ENCODE data around the gene PADI2. TPM values are rescaled to one million over a fixed set of nuclear protein-coding genes. Genes with fewer than 3 reads are reported as not detected.

Gene PADI2
- total and polyA plus RNA-seq, 2 donors (not counting 3 experiments of a cell fraction or from before 2014, with no cell fraction given) = not detected

- FAIRE-seq = no peak
- BruUV-seq (replicated peaks) = no TSS peak
- CTCF ChIA-PET = no interaction called here
These were observed 21.5 kb downstream of the PADI2 start for GRCh38 chr1:17097787-17098186.

More at GRCh38 chr1:17097787-17098186, 21.5 kb downstream of the PADI2 start:
- DNase-seq (ENCODE audit: low read depth, low spot score) = no peak
- no peaks in the 10 kb centered on the region for H3K36me3 ChIP-seq (ENCODE audit: control insufficient read depth in 2 of 2, extremely low read depth in 1 of 2, insufficient read depth in 2 of 2, low read length in 2 of 2)
- H3K9me1 ChIP-seq (replicated peaks; ENCODE audit: control insufficient read depth, extremely low read depth, insufficient read depth, low read length) = no peaks in the 10 kb centered on the region
- no peaks in the 10 kb centered on the region for H3K9me3 ChIP-seq (replicated peaks; ENCODE audit: control insufficient read depth, insufficient read depth, low read length)
- dilution Hi-C loops (cut with MboI; ENCODE audit: extremely low pct_ligation_motif_present, low sequenced_read_pairs) (no loop called here), intact Hi-C loops (cut with micrococcal nuclease) (no loop called here)
- H3K4me3 ChIP-seq (replicated peaks in 1 of 3; ENCODE audit: insufficient read depth in 1 of 3, low read depth in 1 of 3, low read length in 3 of 3) = no peak overlapping the region
- H2AFZ ChIP-seq (ENCODE audit: low read depth, low read length) = no peak overlapping the region
- no peaks in the 10 kb centered on the region for H3K79me2 ChIP-seq (ENCODE audit: control insufficient read depth, insufficient read depth, low read length)
- H3K27ac ChIP-seq (ENCODE audit: insufficient read depth, low read depth, low read length) = no peak overlapping the region
- no peak overlapping the region for H3K4me2 ChIP-seq (ENCODE audit: insufficient read depth, low read length)
- TF ChIP-seq JUN (IDR thresholded peaks at IDR 0.05; ENCODE audit: borderline replicate concordance, insufficient read depth, insufficient read length, low read depth) (no peak), FOS (IDR thresholded peaks at IDR 0.05; ENCODE audit: borderline replicate concordance, insufficient read depth, low read length) (no peak), GATA2 (IDR thresholded peaks at IDR 0.05; ENCODE audit: insufficient read depth, insufficient read length, low read depth, low read length) (no peak), POLR2A (IDR thresholded peaks at IDR 0.05; ENCODE audit: low read depth, low read length) (no peak), CTCF (IDR thresholded peaks at IDR 0.05; ENCODE audit: extremely low read depth in 1 of 2, insufficient read depth in 1 of 2, low read depth in 1 of 2, low read length in 2 of 2) (no peak), EZH2 (IDR thresholded peaks at IDR 0.05; ENCODE audit: borderline replicate concordance, low read depth, low read length, severe bottlenecking) (no peak), POLR2AphosphoS5 (IDR thresholded peaks at IDR 0.05; ENCODE audit: insufficient read depth, low read depth, low read length) (no peak), MYC (IDR thresholded peaks at IDR 0.05; ENCODE audit: low read depth, low read length) (no peak), MAX (IDR thresholded peaks at IDR 0.05; ENCODE audit: insufficient read depth, insufficient read length) (no peak)
- H4K20me1 ChIP-seq (replicated peaks; ENCODE audit: control insufficient read depth, extremely low read depth, insufficient read depth, low read length) = no peaks in the 10 kb centered on the region
- no peaks in the 10 kb centered on the region for H3K4me1 ChIP-seq (ENCODE audit: control insufficient read depth, extremely low read depth, insufficient read depth, low read length)
- H3K27me3 ChIP-seq (ENCODE audit: control insufficient read depth in 2 of 2, insufficient read depth in 2 of 2, low read length in 2 of 2) = peaks cover 0 to 4% of the 10 kb centered on the region in 2 experiments
- no peak overlapping the region for H3K9ac ChIP-seq (replicated peaks; ENCODE audit: extremely low read depth, insufficient read depth, low read length)
- POLR2A ChIA-PET = no interaction called here
